ENCODE data around the gene EPHB6. TPM values are rescaled to one million over a fixed set of nuclear protein-coding genes. Genes with fewer than 3 reads are reported as not detected.

EPHB6 gene
- polyA plus RNA-seq, 1 of the 3 experiments (the other 2 are of a cell fraction): 1.8 TPM

DNA sequence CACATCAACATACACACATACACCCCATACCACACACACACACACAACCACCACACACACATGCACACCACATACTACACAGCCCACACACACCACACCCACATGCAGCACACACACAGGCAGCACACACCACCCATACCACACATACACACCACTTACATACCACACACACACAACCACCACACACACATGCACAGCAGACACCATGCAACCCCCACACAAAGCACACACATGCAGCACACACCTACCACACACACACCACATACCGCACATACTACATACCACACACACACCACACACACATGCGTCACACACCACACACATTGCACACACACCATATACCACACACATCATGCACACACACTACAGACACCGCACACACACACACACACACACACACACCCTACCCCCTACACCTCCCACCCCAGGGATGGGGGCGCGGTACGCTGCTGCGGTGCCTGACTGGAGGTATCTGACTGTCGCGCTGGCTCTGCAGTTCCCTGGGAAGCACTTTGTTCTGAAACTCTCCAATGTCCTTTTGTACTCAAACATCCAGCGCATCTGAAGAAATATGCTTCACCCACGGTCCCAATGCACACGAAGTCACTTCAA, 36.1 kb downstream of the EPHB6 start:
- TF ChIP-seq MEF2A (IDR thresholded peaks at IDR 0.05; ENCODE audit: borderline replicate concordance, low read depth): no peak
- POLR2A ChIA-PET: no interaction called here
- CTCF ChIA-PET: no interaction called here

DNA sequence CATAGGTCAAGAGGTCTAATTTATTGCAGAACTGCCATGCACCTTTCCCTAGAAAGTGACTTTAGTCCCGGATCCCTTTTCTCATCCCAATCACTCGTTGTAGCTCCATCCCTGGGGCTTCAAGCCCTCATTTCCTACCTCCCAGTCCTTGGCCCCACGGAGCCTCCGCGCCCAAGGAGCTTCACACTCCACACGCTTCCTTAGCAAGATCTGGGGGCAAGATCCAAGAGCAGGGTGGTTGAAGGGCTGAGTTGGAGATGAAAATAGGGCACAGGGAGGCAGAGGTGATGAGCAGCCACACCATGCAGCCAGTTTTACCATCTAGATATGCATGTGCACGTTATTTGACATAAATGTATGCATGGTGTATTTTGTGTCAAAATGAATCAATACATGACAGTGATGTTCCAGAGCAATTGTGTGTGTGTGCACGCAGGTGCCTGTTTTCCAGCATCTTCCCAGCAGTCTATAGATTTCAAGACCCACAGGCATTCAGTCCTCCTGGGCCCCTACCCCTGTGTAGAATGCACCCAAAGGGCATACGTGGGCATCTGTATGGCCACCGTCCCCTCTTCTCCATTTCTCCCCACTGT, 36.7 kb downstream of the EPHB6 start:
- H4K20me1 ChIP-seq (ENCODE audit: insufficient read depth): no peaks in the 10 kb centered on the region
- H3K27me3 ChIP-seq (ENCODE audit: insufficient read depth): peaks cover 27% of the 10 kb centered on the region
- WGBS (ENCODE audit: low lambda C conversion rate): 44% methylated on average over 10 of the region's 10 CpGs
- POLR2A ChIA-PET: no interaction called here
- no peaks in the 10 kb centered on the region for H3K79me2 ChIP-seq (ENCODE audit: insufficient read depth)
- no peak overlapping the region for H3K27ac ChIP-seq (ENCODE audit: low read depth in 2 of 2, low read length in 1 of 2)
- no peak for DNase-seq
- no peaks in the 10 kb centered on the region for H3F3A ChIP-seq (replicated peaks; ENCODE audit: insufficient read depth)
- CTCF ChIA-PET: interaction anchor here (1.4 kb wide), 1 partner anchor 11 kb away, joined by 3 read pairs; no protein-coding TSS in a partner anchor
- no peaks in the 10 kb centered on the region for H3K9me3 ChIP-seq
- no peaks in the 10 kb centered on the region for H3K9me2 ChIP-seq
- no peak overlapping the region for H2AFZ ChIP-seq (ENCODE audit: low read depth)
- H3K36me3 ChIP-seq (replicated peaks in 1 of 2; ENCODE audit: control insufficient read depth in 1 of 2, insufficient read depth in 2 of 2, low read length in 1 of 2): no peaks in the 10 kb centered on the region
- H3K4me1 ChIP-seq (ENCODE audit: control insufficient read depth in 1 of 2, insufficient read depth in 2 of 2, low read depth in 1 of 2, low read length in 1 of 2): no peaks in the 10 kb centered on the region
- no peak for TF ChIP-seq RXRA (IDR thresholded peaks at IDR 0.05; ENCODE audit: borderline replicate concordance, low read depth)
- no peak for TF ChIP-seq SIN3A (IDR thresholded peaks at IDR 0.05; ENCODE audit: borderline replicate concordance, low read depth, low read length)
- no peak for TF ChIP-seq TAF1 (IDR thresholded peaks at IDR 0.05; ENCODE audit: borderline replicate concordance, low read depth, low read length)
- no peak for TF ChIP-seq SMC3 (IDR thresholded peaks at IDR 0.05; ENCODE audit: low read depth, low read length)
- no peak for TF ChIP-seq CHD2 (IDR thresholded peaks at IDR 0.05; ENCODE audit: low read length, partially characterized antibody)
- TF ChIP-seq TCF12 (IDR thresholded peaks at IDR 0.05): no peak
- no peak for TF ChIP-seq GABPA (IDR thresholded peaks at IDR 0.05; ENCODE audit: low read depth)
- TF ChIP-seq MEF2A (IDR thresholded peaks at IDR 0.05; ENCODE audit: borderline replicate concordance, low read depth): no peak
- TF ChIP-seq RFX5 (IDR thresholded peaks at IDR 0.05; ENCODE audit: low read length): no peak
- TF ChIP-seq JUND (IDR thresholded peaks at IDR 0.05): no peak
- no peak for TF ChIP-seq TEAD4 (IDR thresholded peaks at IDR 0.05; ENCODE audit: borderline replicate concordance, insufficient read depth)
- TF ChIP-seq ELF1 (IDR thresholded peaks at IDR 0.05): no peak
- TF ChIP-seq MXI1 (IDR thresholded peaks at IDR 0.05; ENCODE audit: low read depth, low read length): no peak
- TF ChIP-seq, protein P1, sequence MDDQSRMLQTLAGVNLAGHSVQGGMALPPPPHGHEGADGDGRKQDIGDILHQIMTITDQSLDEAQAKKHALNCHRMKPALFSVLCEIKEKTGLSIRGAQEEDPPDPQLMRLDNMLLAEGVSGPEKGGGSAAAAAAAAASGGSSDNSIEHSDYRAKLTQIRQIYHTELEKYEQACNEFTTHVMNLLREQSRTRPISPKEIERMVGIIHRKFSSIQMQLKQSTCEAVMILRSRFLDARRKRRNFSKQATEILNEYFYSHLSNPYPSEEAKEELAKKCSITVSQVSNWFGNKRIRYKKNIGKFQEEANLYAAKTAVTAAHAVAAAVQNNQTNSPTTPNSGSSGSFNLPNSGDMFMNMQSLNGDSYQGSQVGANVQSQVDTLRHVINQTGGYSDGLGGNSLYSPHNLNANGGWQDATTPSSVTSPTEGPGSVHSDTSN (IDR thresholded peaks at IDR 0.05): no peak
- no peak for TF ChIP-seq POLR2AphosphoS5 (IDR thresholded peaks at IDR 0.05; ENCODE audit: low read depth, low read length)
- TF ChIP-seq GATA2 (CRISPR knock-in tag; IDR thresholded peaks at IDR 0.05): no peak
- TF ChIP-seq NFIC (IDR thresholded peaks at IDR 0.05; ENCODE audit: borderline replicate concordance): no peak
- TF ChIP-seq RCOR1 (IDR thresholded peaks at IDR 0.05; ENCODE audit: low read length): no peak
- no peak for TF ChIP-seq EP300 (IDR thresholded peaks at IDR 0.05; ENCODE audit: borderline replicate concordance in 1 of 2, low read depth in 1 of 2, low read length in 1 of 2)
- no peak overlapping the region for H3K4me2 ChIP-seq
- no peak overlapping the region for H3K4me3 ChIP-seq (ENCODE audit: low read depth in 2 of 2, low read length in 1 of 2)
- H3K9ac ChIP-seq: no peak overlapping the region

More for the DNA sequence above, 36.1 kb downstream of the EPHB6 start:
- Histone ChIP-seq H3F3A (replicated peaks; ENCODE audit: insufficient read depth) (no peaks in the 10 kb centered on the region), H3K4me1 (ENCODE audit: control insufficient read depth in 1 of 2, insufficient read depth in 2 of 2, low read depth in 1 of 2, low read length in 1 of 2) (no peaks in the 10 kb centered on the region), H3K9me3 (no peaks in the 10 kb centered on the region), H3K27ac (ENCODE audit: low read depth in 2 of 2, low read length in 1 of 2) (no peak overlapping the region), H3K4me3 (ENCODE audit: low read depth in 2 of 2, low read length in 1 of 2) (no peak overlapping the region), H4K20me1 (ENCODE audit: insufficient read depth) (no peaks in the 10 kb centered on the region), H3K4me2 (no peak overlapping the region), H2AFZ (ENCODE audit: low read depth) (no peak overlapping the region), H3K36me3 (replicated peaks in 1 of 2; ENCODE audit: control insufficient read depth in 1 of 2, insufficient read depth in 2 of 2, low read length in 1 of 2) (no peaks in the 10 kb centered on the region), H3K9ac (no peak overlapping the region), H3K27me3 (ENCODE audit: insufficient read depth) (peaks cover 21% of the 10 kb centered on the region), H3K9me2 (no peaks in the 10 kb centered on the region), H3K79me2 (ENCODE audit: insufficient read depth) (no peaks in the 10 kb centered on the region)
- WGBS (ENCODE audit: low lambda C conversion rate): 54% methylated on average over 12 of the region's 12 CpGs
- DNase-seq: no peak
